Activated CD4-positive, alpha-beta T cell treated with anti-CD3 and anti-CD28 coated beads, Interleukin-2, amount 10 ng/mL, durations not matched to agents 7 days and 5 days (primary cell): ENCODE data around the gene MARS1. TPM values are rescaled to one million over a fixed set of nuclear protein-coding genes. Genes with fewer than 3 reads are reported as not detected.

ENCODE experiments used
- CTCF ChIA-PET: fragments of 350-600 bp; sonication (Branson Sonifier 250); formaldehyde crosslinking; loops from one replicate; lab custom pipeline; 2021; ENCODE audit warnings: antibody characterized with exemption; lab: Charles Lee
- POLR2A ChIA-PET: fragments of 350-600 bp; sonication (Branson Sonifier 250); formaldehyde crosslinking; loops from one replicate; lab custom pipeline; 2021; ENCODE audit warnings: antibody characterized with exemption; lab: Charles Lee
- DNase-seq: peaks from one replicate; pipeline ENCODE4 v3.0.0-alpha.2; 2020
- H3K27ac Mint-ChIP-seq: one replicate; pipeline ENCODE4 v1.8.0; 2021; ENCODE audit warnings: mild to moderate bottlenecking, moderate library complexity, mixed read lengths
- H3K27me3 Mint-ChIP-seq: one replicate; pipeline ENCODE4 v1.8.0; 2021; ENCODE audit warnings: mixed read lengths
- H3K36me3 Mint-ChIP-seq: one replicate; pipeline ENCODE4 v1.8.0; 2021; ENCODE audit warnings: low read depth, mixed read lengths
- H3K4me1 Mint-ChIP-seq: one replicate; pipeline ENCODE4 v1.8.0; 2021; ENCODE audit warnings: mixed read lengths
- H3K4me3 Mint-ChIP-seq: one replicate; pipeline ENCODE4 v1.8.0; 2021; ENCODE audit warnings: mild to moderate bottlenecking, moderate library complexity, mixed read lengths
- H3K9me3 Mint-ChIP-seq: one replicate; pipeline ENCODE4 v1.8.0; 2021; ENCODE audit warnings: mixed read lengths
- total RNA-seq, 2 experiments: library from RNA; stranded (reverse); gene quantifications; one replicate each; pipeline ENCODE4 v1.2.3, GENCODE V29; 2021

MARS1 gene
- total RNA-seq, 2 experiments from 2014 or later, result 214 to 247 TPM

- DNase-seq, result peak; percentile 80
- Mint-ChIP-seq H3K4me1 (peaks cover 69% of the 10 kb centered on the region), H3K27ac (peak overlapping the region; percentile 93), H3K9me3 (no peaks in the 10 kb centered on the region), H3K27me3 (no peaks in the 10 kb centered on the region), H3K36me3 (peaks cover 60% of the 10 kb centered on the region), H3K4me3 (peak overlapping the region; percentile 91)
- CTCF ChIA-PET, result interaction anchor here (0.6 to 2.6 kb wide), 14 partner anchors 9 to 274 kb away, joined by 3 to 23 read pairs (median 4); partner anchors contain the start of genes B4GALNT1, GLI1 and INHBE
- POLR2A ChIA-PET, result no interaction called here
These were observed 11.5 kb upstream of the MARS1 start for GRCh38 chr12:57476162-57476992.

GRCh38 chr12:57476993-57477709, 10.7 kb upstream of the MARS1 start:
- DNase-seq, result peak; percentile 30
- Mint-ChIP-seq H3K27ac (peak overlapping the region; percentile 93), H3K36me3 (peaks cover 55% of the 10 kb centered on the region), H3K27me3 (no peaks in the 10 kb centered on the region), H3K9me3 (no peaks in the 10 kb centered on the region), H3K4me3 (peak overlapping the region; percentile 91), H3K4me1 (peaks cover 70% of the 10 kb centered on the region)
- ChIA-PET CTCF (interaction anchor here (0.7 to 2.6 kb wide), 12 partner anchors 8 to 238 kb away, joined by 3 to 23 read pairs (median 6); partner anchors contain the start of genes B4GALNT1, GLI1 and INHBE), POLR2A (no interaction called here)

- POLR2A ChIA-PET, result no interaction called here
- CTCF ChIA-PET, result interaction anchor here (0.9 to 2.9 kb wide), 12 partner anchors 7 to 252 kb away, joined by 3 to 23 read pairs (median 6); partner anchors contain the start of genes GLI1 and INHBE
- Mint-ChIP-seq H3K27ac (peak overlapping the region; percentile 93), H3K4me1 (peaks cover 64% of the 10 kb centered on the region), H3K27me3 (no peaks in the 10 kb centered on the region), H3K9me3 (no peaks in the 10 kb centered on the region), H3K36me3 (peaks cover 48% of the 10 kb centered on the region), H3K4me3 (peak overlapping the region; percentile 91)
- peak; percentile 68 for DNase-seq
These were observed 9.9 kb upstream of the MARS1 start for GRCh38 chr12:57477710-57478681.

DNA sequence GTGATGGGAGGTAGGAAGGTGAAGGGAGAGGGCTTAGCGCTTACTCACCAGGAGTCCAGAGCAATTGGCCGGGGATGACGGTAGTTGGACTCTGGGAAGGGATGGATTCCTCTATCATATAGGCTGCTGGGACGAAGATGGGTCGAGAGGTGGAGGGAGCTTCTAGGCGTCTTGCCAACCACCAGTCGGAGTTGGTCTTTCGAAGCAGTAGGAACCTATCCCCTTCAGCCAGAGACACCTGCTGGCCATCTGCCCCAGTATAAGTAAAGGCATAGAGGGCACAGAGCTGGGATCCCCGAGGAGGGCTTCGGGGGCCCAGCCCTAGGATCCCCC, 8.9 kb upstream of the MARS1 start:
- ChIA-PET POLR2A (interaction anchor here (0.7 kb wide), 1 partner anchor 238 kb away, joined by 3 read pairs; no protein-coding TSS in a partner anchor), CTCF (interaction anchor here (0.6 to 2.9 kb wide), 5 partner anchors 8 to 253 kb away, joined by 3 to 17 read pairs (median 4); partner anchors contain the start of gene GLI1)
- Mint-ChIP-seq H3K4me3 (peak overlapping the region; percentile 91), H3K4me1 (peaks cover 62% of the 10 kb centered on the region), H3K36me3 (peaks cover 41% of the 10 kb centered on the region), H3K27me3 (no peaks in the 10 kb centered on the region), H3K27ac (peak overlapping the region; percentile 93), H3K9me3 (no peaks in the 10 kb centered on the region)
- DNase-seq, result no peak

- H3K9me3 Mint-ChIP-seq, result no peaks in the 10 kb centered on the region
- H3K4me3 Mint-ChIP-seq, result peak within 1 kb of the TSS; percentile 91
- peaks cover 56% of the 10 kb centered on the region for H3K4me1 Mint-ChIP-seq
- POLR2A ChIA-PET, result interaction anchor here (0.7 kb wide), 1 partner anchor 237 kb away, joined by 3 read pairs; no protein-coding TSS in a partner anchor
- peak within 1 kb of the TSS; percentile 93 for H3K27ac Mint-ChIP-seq
- H3K36me3 Mint-ChIP-seq, result peaks cover 35% of the 10 kb centered on the region
- CTCF ChIA-PET, result interaction anchor here (0.6 to 2.9 kb wide), 9 partner anchors 7 to 254 kb away, joined by 3 to 17 read pairs (median 3); partner anchors contain the start of gene GLI1
- H3K27me3 Mint-ChIP-seq, result no peaks in the 10 kb centered on the region
- DNase-seq, result peak; percentile 75
These were observed 8.3 kb upstream of the MARS1 start, which contains the start of gene ARHGAP9 for GRCh38 chr12:57479376-57480115. Gene ARHGAP9 (minus strand): TSS chr12:57479866. CDS start chr12:57479406, 460 bp downstream.

GRCh38 chr12:57481671-57482070, 6.2 kb upstream of the MARS1 start:
- Mint-ChIP-seq H3K27me3 (no peaks in the 10 kb centered on the region), H3K27ac (peak overlapping the region; percentile 93), H3K36me3 (peaks cover 24% of the 10 kb centered on the region), H3K4me3 (no peak overlapping the region), H3K4me1 (peaks cover 47% of the 10 kb centered on the region), H3K9me3 (no peaks in the 10 kb centered on the region)
- DNase-seq, result no peak
- ChIA-PET POLR2A (no interaction called here), CTCF (interaction anchor here (1.4 to 1.8 kb wide), 2 partner anchors 9 to 23 kb away, joined by 3 read pairs; no protein-coding TSS in a partner anchor)

DNA sequence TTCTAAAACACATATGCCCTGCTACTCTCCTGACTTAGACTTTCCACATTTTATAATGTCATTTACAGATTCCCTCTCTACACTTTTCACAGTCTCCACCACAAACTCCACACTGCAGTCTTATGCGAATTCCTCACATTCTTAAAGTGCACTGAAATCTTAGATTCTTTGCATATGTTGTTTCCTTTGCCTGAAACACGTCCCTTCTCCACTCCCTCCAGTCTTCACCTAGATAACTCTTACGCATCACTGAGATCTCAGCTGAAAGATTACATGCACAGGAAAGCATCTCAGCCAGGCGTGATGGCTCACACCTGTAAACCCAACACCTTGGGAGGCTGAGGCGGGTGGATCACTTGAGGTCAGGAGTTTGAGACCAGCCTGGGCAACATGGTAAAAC, 4.4 kb upstream of the MARS1 start:
- ChIA-PET CTCF (interaction anchor here (0.6 to 1.8 kb wide), 4 partner anchors 7 to 878 kb away, joined by 3 to 4 read pairs (median 3); no protein-coding TSS in a partner anchor), POLR2A (no interaction called here)
- Mint-ChIP-seq H3K4me1 (peaks cover 48% of the 10 kb centered on the region), H3K27ac (no peak overlapping the region), H3K27me3 (no peaks in the 10 kb centered on the region), H3K9me3 (no peaks in the 10 kb centered on the region), H3K36me3 (peaks cover 13% of the 10 kb centered on the region), H3K4me3 (no peak overlapping the region)
- DNase-seq, result no peak

DNA sequence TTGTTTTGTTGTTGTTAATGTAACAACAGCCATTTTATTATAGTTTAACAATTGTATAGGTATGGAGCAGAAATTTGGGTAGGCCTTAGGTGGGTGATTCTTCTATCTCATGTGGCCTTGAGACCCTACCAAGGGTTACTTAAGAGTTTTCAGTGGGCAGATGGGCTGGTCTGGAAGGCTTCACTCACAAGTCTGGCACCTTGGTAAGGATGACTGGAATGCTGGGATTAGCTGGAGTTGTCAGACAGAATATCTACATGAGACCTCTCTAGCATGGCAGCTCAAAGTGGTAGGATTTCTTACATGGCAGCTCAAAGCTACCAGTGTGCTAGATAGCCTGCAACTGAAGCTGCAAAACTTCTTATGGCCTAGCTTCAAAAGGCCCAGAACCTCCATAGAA, 2.2 kb upstream of the MARS1 start:
- Mint-ChIP-seq H3K4me1 (peaks cover 40% of the 10 kb centered on the region), H3K27me3 (no peaks in the 10 kb centered on the region), H3K4me3 (no peak overlapping the region), H3K27ac (peak overlapping the region; percentile 42), H3K36me3 (peaks cover 21% of the 10 kb centered on the region), H3K9me3 (no peaks in the 10 kb centered on the region)
- ChIA-PET POLR2A (no interaction called here), CTCF (interaction anchor here (0.6 to 2.1 kb wide), 5 partner anchors 9 to 52 kb away, joined by 3 to 6 read pairs (median 3); no protein-coding TSS in a partner anchor)
- DNase-seq, result no peak

DNA sequence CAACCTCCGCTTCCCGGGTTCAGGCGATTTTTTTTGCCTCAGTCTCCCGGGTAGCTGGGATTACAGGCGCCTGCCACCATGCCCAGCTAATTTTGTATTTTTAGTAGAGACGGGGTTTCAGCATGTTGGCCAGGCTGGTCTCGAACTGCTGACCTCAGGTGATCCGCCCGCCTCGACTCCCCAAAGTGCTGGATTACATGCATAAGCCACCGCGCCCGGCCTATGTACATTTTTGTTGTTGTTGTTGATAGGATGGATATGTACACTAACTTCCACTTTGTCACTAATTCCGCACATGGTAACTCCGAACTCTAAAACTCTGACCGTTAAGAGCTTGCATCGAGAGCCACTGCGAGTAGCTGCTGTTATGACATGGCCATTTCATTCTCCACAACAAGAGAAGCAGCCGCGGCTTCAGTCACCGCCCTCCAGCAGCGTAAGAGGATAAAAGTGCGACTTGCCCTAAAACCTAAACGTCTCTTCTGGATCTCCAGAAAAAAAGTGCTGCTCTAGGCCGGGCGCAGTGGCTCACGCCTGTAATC, 742 bp upstream of the MARS1 start:
- Mint-ChIP-seq H3K27ac (peak overlapping the region; percentile 91), H3K36me3 (peaks cover 33% of the 10 kb centered on the region), H3K27me3 (no peaks in the 10 kb centered on the region), H3K4me3 (peak overlapping the region; percentile 91), H3K9me3 (no peaks in the 10 kb centered on the region), H3K4me1 (peaks cover 34% of the 10 kb centered on the region)
- CTCF ChIA-PET, result interaction anchor here (0.6 to 1.0 kb wide), 4 partner anchors 8 to 31 kb away, joined by 3 to 5 read pairs (median 4); partner anchors contain the start of gene GLI1
- DNase-seq, result no peak
- POLR2A ChIA-PET, result no interaction called here

GRCh38 chr12:57488402-57489156, 711 bp downstream of the MARS1 start:
- Mint-ChIP-seq H3K36me3 (peaks cover 39% of the 10 kb centered on the region), H3K27me3 (no peaks in the 10 kb centered on the region), H3K4me3 (peak overlapping the region; percentile 91), H3K4me1 (peaks cover 31% of the 10 kb centered on the region), H3K9me3 (no peaks in the 10 kb centered on the region), H3K27ac (peak overlapping the region; percentile 91)
- ChIA-PET POLR2A (no interaction called here), CTCF (interaction anchor here (0.6 to 1.0 kb wide), 2 partner anchors 28 to 1332 kb away, joined by 3 to 4 read pairs; no protein-coding TSS in a partner anchor)
- DNase-seq, result no peak
